A549 treated with DMSO at 1 μM for 4 hours (cell line): ENCODE measurements around the gene SOCS1. TPM values are rescaled to one million over a fixed set of nuclear protein-coding genes. Genes with fewer than 3 reads are reported as not detected.

Source experiments
- total RNA-seq: library from RNA; stranded (reverse); fragments of 200-300 nt; extraction: Qiagen RNA extraction; gene quantifications from 5 replicates; pipeline ENCODE4 v1.2.3, GENCODE V29; 2022; ENCODE audit warnings: low read depth

Gene SOCS1
- 0.92 to 1.9 TPM (median 1.4 TPM) in 5 replicates for total RNA-seq

GRCh38 chr16:11255737-11256660, at the start of gene SOCS1:
SOCS1 (minus strand) TSS chr16:11256204; CDS start chr16:11255478, 726 bp downstream.

GRCh38 chr16:11280616-11281522, 24.9 kb upstream of the SOCS1 start, which contains the start of gene PRM1:
PRM1 (minus strand) TSS chr16:11281330; CDS start chr16:11281238, 92 bp downstream.

GRCh38 chr16:11276143-11276895, 20.3 kb upstream of the SOCS1 start, which contains the start of gene PRM2:
PRM2 (minus strand) TSS chr16:11276480; CDS start chr16:11276370, 110 bp downstream.

GRCh38 chr16:11272921-11273720, 17.1 kb upstream of the SOCS1 start, which contains the start of gene PRM3:
PRM3 (minus strand) TSS chr16:11273629; CDS start chr16:11273595, 34 bp downstream.

GRCh38 chr16:11268921-11269375, 12.9 kb upstream of the SOCS1 start, which contains the start of gene TNP2:
TNP2 (minus strand) TSS chr16:11269325; CDS start chr16:11269262, 63 bp downstream.

Other genes with a start within 250 kb of the SOCS1 start
- gene TNP2, start 13.1 kb upstream of the SOCS1 start, total RNA-seq = not detected in 5 replicates
- not detected in 5 replicates for gene PRM3, start 17.4 kb upstream of the SOCS1 start, total RNA-seq
- gene PRM2, start 20.3 kb upstream of the SOCS1 start, total RNA-seq = not detected in 5 replicates
- not detected in 5 replicates for gene PRM1, start 25.1 kb upstream of the SOCS1 start, total RNA-seq
- gene RMI2, start 89.3 kb upstream of the SOCS1 start, total RNA-seq = 24.4 to 34.0 TPM (median 33.3 TPM) in 5 replicates